Right cardiac atrium (tissue), 5 donors: ENCODE data around the gene TBC1D4. TPM values are rescaled to one million over a fixed set of nuclear protein-coding genes. Genes with fewer than 3 reads are reported as not detected.

ENCODE experiments used
- ATAC-seq, 2 donors: fragments of 200-7000 bp; cut with Tn5 transposase; one replicate each; pipeline versions ENCODE4 v1.8.0 to v1.9.1; 2020; ENCODE audit warnings: moderate library complexity in 2 of 2, mild to moderate bottlenecking in 1 of 2
- DNase-seq, 3 donors: peaks; one replicate each; pipeline ENCODE4 v3.0.0-alpha.2; 2020
- H3K27ac ChIP-seq: one replicate; pipeline ENCODE4 v1.5.1; 2013; ENCODE audit warnings: mild to moderate bottlenecking, low read length, control low read depth, moderate library complexity
- H3K27me3 ChIP-seq: one replicate; pipeline ENCODE4 v1.6.1; 2013; ENCODE audit not compliant: control insufficient read depth, insufficient read depth
- H3K4me1 ChIP-seq: one replicate; pipeline ENCODE4 v1.6.1; 2013; ENCODE audit warnings: low read length; ENCODE audit not compliant: control insufficient read depth, insufficient read depth
- H3K4me3 ChIP-seq: one replicate; pipeline ENCODE4 v1.5.1; 2013; ENCODE audit warnings: low read length, control low read depth
- H3K9me3 ChIP-seq: one replicate; pipeline ENCODE4 v1.6.1; 2013; ENCODE audit warnings: low read length; ENCODE audit not compliant: control insufficient read depth
- WGBS: extraction: QIAGEN DNeasy Blood & Tissue Kit; methylation state at CpG from one replicate; pipeline ENCODE4 v1.1.7; 2013; 5-methylcytosine and 5-hydroxymethylcytosine counted together
- intact Hi-C, 4 donors: fragments of 100-400 bp; cut with DNase I; formaldehyde crosslinking; loops; one replicate each; pipeline versions ENCODE4 v1.11.0 to v1.14.0; 2022 to 2023
- polyA plus RNA-seq: library from polyadenylated mRNA; stranded (reverse); fragments of 200-250 nt; gene quantifications from one replicate; pipeline ENCODE4 v1.2.3, GENCODE V29; 2013
- total RNA-seq, 4 donors: library from RNA; stranded (reverse); fragmentation: NEBNext Ultra II Directional; extraction: Animal tissue kit (Norgen Biotek cat#: 25700); gene quantifications; one replicate each; pipeline ENCODE4 v1.2.1, GENCODE V29; 2021
- donor health status: healthy with polysubstance abuse.
- donor health status: DM: no; HTN: yes; CAD: no.
- donor health status: DM: no; HTN: no; CAD: no.
- donor health status: DM: no; HTN: yes; CAD: no; lungs with severe emphysema.
- donor health status: DM: yes; HTN: yes; CAD: no.

The TBC1D4 gene
- total and polyA plus RNA-seq, 5 donors, result 28.3 to 69.4 (median 62.8) TPM

DNA sequence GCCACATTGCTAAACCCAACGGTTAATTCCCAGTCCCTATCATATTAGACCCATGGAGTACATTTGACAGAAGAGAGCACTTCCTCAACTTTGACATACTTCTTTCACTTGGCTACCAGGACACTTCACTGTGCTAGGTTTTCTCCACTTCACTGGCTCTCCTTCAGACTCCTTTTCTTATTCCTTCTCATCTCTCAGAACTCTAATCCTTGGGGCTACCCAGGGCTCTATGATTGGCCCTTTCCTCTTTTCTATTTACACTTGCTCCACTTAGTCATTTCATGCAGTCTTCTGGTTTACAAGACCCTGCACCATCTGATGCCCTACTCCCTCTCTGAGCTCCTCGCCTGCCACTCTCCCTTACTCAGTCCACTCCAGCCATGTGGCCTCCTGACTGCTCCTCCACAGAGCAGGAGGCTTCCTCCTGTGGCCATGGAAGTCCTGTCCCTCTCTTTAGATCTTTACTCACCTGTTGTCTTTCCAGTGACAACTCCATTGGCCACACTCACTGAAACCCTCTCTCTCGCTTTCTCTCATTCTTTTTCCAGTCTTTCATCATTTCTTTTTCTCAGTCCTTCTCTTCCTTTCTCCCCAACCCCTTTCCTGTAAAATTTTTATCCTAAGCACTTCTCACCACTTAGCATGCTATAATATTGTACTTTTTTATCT is 90.4 kb downstream of the TBC1D4 start:
- intact Hi-C loops, result no loop called here
- Histone ChIP-seq H3K9me3 (no peaks in the 10 kb centered on the region), H3K27me3 (no peaks in the 10 kb centered on the region), H3K4me1 (peaks cover 3% of the 10 kb centered on the region), H3K4me3 (no peak overlapping the region), H3K27ac (peak overlapping the region; percentile 14)
- peak; percentile 37 to 39 for ATAC-seq
- DNase-seq, result no peak
- WGBS, result 83% methylated on average over 3 of the region's 3 CpGs

DNA sequence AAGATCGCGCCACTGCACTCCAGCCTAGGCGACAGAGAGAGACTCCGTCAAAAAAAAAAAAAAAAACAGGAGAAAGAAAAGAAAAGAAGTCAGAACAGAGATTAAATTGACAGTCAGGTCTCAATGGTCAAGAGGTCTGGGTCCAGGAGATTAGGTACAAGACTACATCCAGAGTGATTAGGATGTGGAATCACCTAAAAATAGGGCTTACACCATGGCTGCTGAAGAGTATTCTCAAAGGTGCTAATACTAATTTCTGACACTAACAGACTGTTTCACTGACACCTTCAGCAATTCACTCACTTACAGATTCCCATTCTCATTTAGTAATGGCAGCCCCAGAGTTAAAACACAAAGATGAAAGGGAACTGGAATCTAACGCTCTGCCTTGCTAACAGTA is 91.7 kb downstream of the TBC1D4 start:
- 81% methylated on average over 5 of the region's 5 CpGs for WGBS
- Histone ChIP-seq H3K4me3 (no peak overlapping the region), H3K27ac (no peak overlapping the region), H3K4me1 (peaks cover 3% of the 10 kb centered on the region), H3K9me3 (no peaks in the 10 kb centered on the region), H3K27me3 (no peaks in the 10 kb centered on the region)
- DNase-seq (no peak), ATAC-seq (no peak)
- intact Hi-C loops, result no loop called here

DNA sequence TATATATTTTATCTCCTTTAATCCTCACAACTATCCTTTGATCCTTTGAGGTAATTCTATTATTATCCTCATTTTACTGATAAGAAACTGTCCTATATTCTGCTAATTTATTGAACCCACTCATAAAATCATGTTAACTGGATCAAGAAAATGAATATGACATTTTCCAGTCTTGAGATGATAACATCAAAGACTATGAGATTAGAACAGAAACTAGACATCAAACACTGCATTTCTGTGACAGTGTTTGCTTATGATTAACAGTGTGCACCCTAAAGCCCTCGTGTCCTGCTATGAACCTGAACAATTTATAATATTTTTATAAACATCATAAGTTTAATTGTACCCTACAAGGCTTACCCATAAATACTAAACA is 96.3 kb downstream of the TBC1D4 start:
- no peak overlapping the region for H3K27ac ChIP-seq
- H3K27me3 ChIP-seq, result no peaks in the 10 kb centered on the region
- DNase-seq (no peak), ATAC-seq (no peak)
- H3K4me1 ChIP-seq, result peaks cover 3% of the 10 kb centered on the region
- H3K4me3 ChIP-seq, result no peak overlapping the region
- H3K9me3 ChIP-seq, result no peaks in the 10 kb centered on the region
- WGBS, result 80% methylated on average over 1 of the region's 1 CpG
- intact Hi-C loops, result no loop called here

DNA sequence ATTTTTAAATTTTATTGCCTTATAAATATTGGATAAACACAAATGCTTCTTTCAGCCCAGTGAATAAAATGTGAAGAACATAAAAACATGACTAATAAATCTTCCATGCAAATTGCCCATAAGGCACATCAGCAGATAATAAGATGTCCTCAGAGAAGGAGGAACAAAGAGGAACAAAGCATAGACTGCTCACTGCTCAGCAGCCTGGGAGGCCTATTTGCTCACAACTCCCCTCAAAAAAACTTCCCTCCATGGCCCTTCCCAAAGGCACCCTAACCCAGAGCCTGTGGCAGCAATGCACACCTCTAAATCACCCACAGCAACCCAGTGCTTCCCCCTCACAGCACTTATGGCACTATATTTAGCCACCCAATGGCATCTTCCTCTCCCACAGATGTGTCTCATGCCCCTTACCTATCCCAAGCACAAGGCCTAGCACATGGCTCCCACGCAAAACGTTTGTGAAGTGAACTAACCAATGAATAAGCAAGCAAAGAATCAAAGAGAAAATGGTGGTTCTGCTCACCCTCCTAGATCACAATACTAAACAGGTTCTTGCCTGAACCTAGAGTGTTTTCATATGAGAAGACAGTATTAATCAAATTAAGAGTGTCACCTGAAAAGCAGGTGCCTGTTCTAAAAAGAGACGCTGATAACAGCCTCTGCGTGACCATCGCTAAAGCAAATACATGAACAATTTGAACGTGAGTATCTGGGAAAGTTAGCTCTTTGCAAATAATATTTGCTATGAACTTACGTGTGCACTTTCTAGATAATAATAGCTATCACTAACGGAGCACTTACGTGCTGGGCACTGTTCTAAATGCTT is 96.9 kb downstream of the TBC1D4 start:
- Histone ChIP-seq H3K27me3 (no peaks in the 10 kb centered on the region), H3K4me3 (no peak overlapping the region), H3K27ac (peak overlapping the region; percentile 77), H3K9me3 (no peaks in the 10 kb centered on the region), H3K4me1 (peaks cover 3% of the 10 kb centered on the region)
- DNase-seq, result no peak
- peak; percentile 65 to 77 for ATAC-seq
- 74% methylated on average over 9 of the region's 9 CpGs for WGBS
- intact Hi-C loops, result no loop called here

DNA sequence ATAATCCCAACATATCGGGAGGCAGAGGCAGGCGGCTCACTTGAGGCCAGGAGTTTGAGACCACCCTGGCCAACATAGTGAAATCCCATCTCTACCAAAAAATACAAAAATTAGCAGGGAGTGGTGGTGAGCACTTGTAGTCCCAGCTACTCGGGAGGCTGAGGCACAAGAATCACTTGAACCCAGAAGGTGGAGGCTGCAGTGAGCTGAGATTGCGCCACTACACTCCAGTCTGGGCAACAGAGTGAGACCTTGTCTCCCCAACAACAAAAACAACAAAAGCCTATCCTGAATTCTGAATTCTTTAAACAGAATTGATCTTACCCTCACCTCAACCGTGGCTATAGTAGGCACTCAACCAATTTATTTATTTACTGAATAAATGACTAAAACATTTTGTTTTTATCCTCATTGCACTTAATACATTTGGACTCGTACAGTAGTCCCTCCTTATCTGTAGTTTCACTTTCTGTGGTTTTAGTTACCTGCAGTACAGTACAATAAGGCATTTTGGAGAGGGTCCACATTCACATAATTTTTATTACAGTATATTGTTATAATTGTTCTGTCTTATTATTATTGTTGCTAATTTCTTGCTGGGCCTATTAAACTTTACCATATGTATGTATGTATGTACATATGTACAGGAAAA is 98.8 kb downstream of the TBC1D4 start:
- peaks cover 3% of the 10 kb centered on the region for H3K4me1 ChIP-seq
- no peak overlapping the region for H3K27ac ChIP-seq
- intact Hi-C loops, result no loop called here
- no peaks in the 10 kb centered on the region for H3K27me3 ChIP-seq
- no peak overlapping the region for H3K4me3 ChIP-seq
- ATAC-seq (no peak), DNase-seq (no peak)
- WGBS, result 90% methylated on average over 6 of the region's 6 CpGs
- no peaks in the 10 kb centered on the region for H3K9me3 ChIP-seq

DNA sequence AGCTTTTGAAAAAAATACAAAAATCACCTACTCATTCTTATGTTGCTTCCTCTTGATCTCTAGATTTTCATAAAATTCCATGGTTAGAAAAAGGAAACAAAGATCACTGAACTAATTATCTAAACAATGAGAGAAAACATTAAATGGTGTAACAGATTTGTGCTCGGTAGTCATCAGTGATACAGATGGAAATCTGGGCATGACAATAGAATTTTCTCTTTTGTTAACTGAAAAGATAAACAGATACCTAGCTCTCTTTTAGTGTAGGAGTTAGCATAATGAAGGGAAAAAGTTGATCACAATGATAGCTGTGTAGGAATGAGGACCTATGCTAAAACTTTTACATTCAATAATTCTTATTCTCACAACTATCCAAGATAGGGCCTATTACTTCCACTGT is 103.7 kb downstream of the TBC1D4 start:
- no peaks in the 10 kb centered on the region for H3K9me3 ChIP-seq
- no peak for ATAC-seq
- H3K27me3 ChIP-seq, result no peaks in the 10 kb centered on the region
- DNase-seq, result no peak
- no peak overlapping the region for H3K4me3 ChIP-seq
- intact Hi-C loops, result no loop called here
- peaks cover 3% of the 10 kb centered on the region for H3K4me1 ChIP-seq
- H3K27ac ChIP-seq, result no peak overlapping the region
- WGBS, result 67% methylated on average over 1 of the region's 1 CpG

DNA sequence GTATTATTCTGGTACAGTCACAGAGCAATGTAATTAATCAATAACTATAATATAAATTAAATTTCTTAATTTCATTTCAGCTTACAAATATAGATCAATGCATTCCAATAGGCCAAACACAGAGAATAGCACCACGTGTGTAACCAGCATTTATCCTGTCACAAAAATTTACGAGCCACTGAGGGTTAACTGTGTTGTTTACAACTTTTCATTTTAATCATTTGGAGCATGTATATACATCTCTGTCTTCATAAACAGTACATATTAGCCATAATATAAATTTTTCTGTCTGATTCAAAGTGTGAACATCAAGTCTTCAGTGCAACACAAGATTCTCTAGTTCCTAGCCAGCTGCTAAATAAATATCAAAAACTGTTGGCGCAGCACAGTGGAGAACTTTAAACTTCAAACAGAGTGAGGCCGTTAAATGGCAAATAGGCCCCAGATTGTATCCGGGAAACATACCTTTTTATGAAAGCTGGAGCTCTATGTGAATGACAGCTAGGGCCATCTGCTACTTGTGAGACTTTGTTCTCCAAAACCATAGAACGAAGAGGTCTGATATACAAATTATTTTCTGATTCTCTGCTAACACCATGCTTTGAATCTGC is 105.1 kb downstream of the TBC1D4 start:
- 95% methylated on average over 6 of the region's 6 CpGs for WGBS
- Histone ChIP-seq H3K9me3 (no peaks in the 10 kb centered on the region), H3K4me3 (no peak overlapping the region), H3K27ac (no peak overlapping the region), H3K4me1 (peaks cover 4% of the 10 kb centered on the region), H3K27me3 (no peaks in the 10 kb centered on the region)
- ATAC-seq (no peak), DNase-seq (no peak)
- intact Hi-C loops, result no loop called here

DNA sequence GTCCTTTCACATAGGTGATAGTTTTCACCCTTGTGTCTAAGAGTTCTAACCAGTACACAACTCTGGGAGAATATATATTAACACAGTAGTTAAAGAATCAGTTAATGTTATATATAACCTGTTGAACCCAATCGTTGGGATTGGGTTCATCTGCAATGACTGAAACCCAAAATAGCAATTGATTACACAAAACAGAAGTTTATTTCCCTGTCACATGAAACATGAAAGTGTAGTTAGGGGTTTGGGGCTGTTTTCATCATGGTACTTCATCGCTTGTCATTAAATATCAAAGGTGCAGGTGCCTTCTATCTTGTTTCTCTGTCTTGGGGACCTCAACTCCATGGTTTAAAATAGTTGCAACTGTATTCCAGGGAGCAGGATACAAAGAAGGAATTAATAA is 106.6 kb downstream of the TBC1D4 start:
- H3K4me3 ChIP-seq, result no peak overlapping the region
- peaks cover 4% of the 10 kb centered on the region for H3K4me1 ChIP-seq
- WGBS, result 81% methylated on average over 2 of the region's 2 CpGs
- ATAC-seq, result no peak
- no peak overlapping the region for H3K27ac ChIP-seq
- intact Hi-C loops, result no loop called here
- DNase-seq, result no peak
- H3K9me3 ChIP-seq, result no peaks in the 10 kb centered on the region
- H3K27me3 ChIP-seq, result no peaks in the 10 kb centered on the region

DNA sequence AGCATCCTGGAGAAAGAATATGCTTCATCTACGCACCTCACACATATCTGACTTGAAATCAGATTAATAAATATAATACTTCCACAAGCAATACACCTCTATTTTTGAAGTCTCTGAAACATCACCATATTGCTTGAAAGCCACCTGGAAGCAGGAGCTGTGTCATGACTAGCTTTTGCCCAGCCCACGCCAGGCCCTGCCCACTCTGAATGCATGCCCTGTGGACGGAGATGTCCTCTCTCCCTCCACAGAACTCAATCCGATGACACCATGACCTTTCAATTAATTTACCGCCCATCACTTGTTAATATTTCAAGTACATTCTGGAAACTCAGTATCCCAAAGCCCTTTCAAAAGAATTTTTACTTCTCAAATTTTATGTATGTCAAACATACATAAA is 108.0 kb downstream of the TBC1D4 start:
- Histone ChIP-seq H3K27ac (no peak overlapping the region), H3K4me3 (no peak overlapping the region), H3K27me3 (no peaks in the 10 kb centered on the region), H3K4me1 (peaks cover 5% of the 10 kb centered on the region), H3K9me3 (no peaks in the 10 kb centered on the region)
- intact Hi-C loops, result loop anchor here (5.0 kb wide), 1 partner anchor 108 kb away; the partner anchor contains the start of gene TBC1D4 (in 4 of the 4)
- 79% methylated on average over 5 of the region's 5 CpGs for WGBS
- no peak for ATAC-seq
- DNase-seq, result no peak

DNA sequence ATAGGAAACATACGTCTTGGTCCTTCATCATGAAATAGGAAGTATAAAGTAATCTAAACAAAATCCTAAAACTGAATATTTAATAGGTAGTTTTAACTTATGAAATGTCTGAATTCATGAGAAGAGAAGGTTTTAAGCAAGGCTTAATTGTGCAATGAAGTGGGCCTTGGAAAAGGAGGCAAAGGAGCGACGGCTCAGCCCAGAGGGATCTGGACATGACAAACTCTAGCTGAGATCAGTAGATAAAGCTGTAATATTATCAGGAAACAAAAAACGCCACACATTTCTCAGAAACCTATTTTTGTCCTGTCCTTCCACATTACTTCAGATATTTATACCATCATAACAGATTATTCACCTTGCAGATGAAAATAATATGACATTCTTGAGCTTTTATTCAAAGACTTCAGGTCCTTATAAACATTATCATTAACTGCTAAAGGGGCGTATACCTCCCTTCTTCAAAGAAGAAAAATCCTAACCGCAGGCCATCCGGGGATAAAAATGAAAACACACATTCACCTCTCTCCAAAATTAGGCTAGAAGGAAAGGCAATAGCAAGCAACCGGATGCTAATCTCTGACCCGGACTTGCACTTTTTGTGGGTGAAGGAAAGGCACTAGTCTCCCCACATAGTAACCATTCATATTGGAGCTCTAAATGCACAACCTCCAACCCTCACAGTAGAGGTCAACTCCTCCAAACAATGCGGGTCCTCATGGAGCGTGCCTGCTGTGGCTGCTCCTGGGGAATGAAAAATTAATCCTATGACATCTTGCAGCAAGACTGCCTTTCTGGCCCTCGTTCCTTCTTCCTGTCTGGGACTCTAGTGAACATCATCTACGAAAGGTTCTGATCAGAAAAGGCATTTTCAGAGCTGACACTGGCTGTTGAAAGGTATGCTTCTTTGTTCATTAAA is 108.8 kb downstream of the TBC1D4 start:
- no peak for DNase-seq
- H3K9me3 ChIP-seq, result no peaks in the 10 kb centered on the region
- intact Hi-C loops, result loop anchor here (5.0 kb wide), 1 partner anchor 109 kb away; the partner anchor contains the start of gene TBC1D4 (in 4 of the 4)
- peaks cover 7% of the 10 kb centered on the region for H3K4me1 ChIP-seq
- peak overlapping the region; percentile 75 for H3K27ac ChIP-seq
- no peaks in the 10 kb centered on the region for H3K27me3 ChIP-seq
- H3K4me3 ChIP-seq, result no peak overlapping the region
- WGBS, result 42% methylated on average over 13 of the region's 13 CpGs
- peak; percentile 34 to 36 for ATAC-seq
